Upper lobe of left lung (tissue), 6 donors: ENCODE data around the gene BANF1. TPM values are rescaled to one million over a fixed set of nuclear protein-coding genes. Genes with fewer than 3 reads are reported as not detected.

ENCODE experiments used
- ATAC-seq, 2 donors: fragments of 200-7000 bp; cut with Tn5 transposase; one replicate each; pipeline ENCODE4 v1.9.1; 2022; ENCODE audit warnings: mild to moderate bottlenecking in 2 of 2, moderate library complexity in 2 of 2; ENCODE audit not compliant: low FRiP score in 2 of 2
- DNase-seq, 2 donors: peaks; one replicate each; pipeline ENCODE4 v3.0.0-alpha.2; 2019 to 2020
- H3K27ac ChIP-seq, 4 donors: fragments of 200-600 bp; sonication (generic); one replicate each; pipeline ENCODE4 v1.5.1; 2016 to 2019
- H3K27me3 ChIP-seq, 4 donors: fragments of 200-600 bp; sonication (generic); one replicate each; pipeline ENCODE4 v1.5.1; 2017 to 2019
- H3K36me3 ChIP-seq, 4 donors: fragments of 200-600 bp; sonication (generic); one replicate each; pipeline ENCODE4 v1.5.1; 2016 to 2019
- H3K4me1 ChIP-seq, 4 donors: fragments of 200-600 bp; sonication (generic); one replicate each; pipeline ENCODE4 v1.5.1; 2018 to 2019
- H3K4me3 ChIP-seq, 4 donors: fragments of 200-600 bp; sonication (generic); one replicate each; pipeline ENCODE4 v1.5.1; 2017 to 2019; ENCODE audit warnings: mild to moderate bottlenecking in 2 of 4, moderate library complexity in 1 of 4
- H3K9me3 ChIP-seq, 4 donors: fragments of 200-600 bp; sonication (generic); one replicate each; pipeline ENCODE4 v1.5.1; 2018 to 2019
- EP300 ChIP-seq, 4 donors: sonication (generic); formaldehyde crosslinking; IDR thresholded peaks; one replicate each; pipeline ENCODE4 v1.5.1; 2017; ENCODE audit warnings: antibody characterized with exemption in 4 of 4, control low read depth in 2 of 4
- POLR2A ChIP-seq, 4 donors: fragments of 450-650 bp; IDR thresholded peaks; one replicate each; pipeline ENCODE4 v1.5.1; 2016 to 2017; ENCODE audit warnings: antibody characterized with exemption in 4 of 4, mild to moderate bottlenecking in 2 of 4
- POLR2AphosphoS5 ChIP-seq, 2 donors: sonication (generic); formaldehyde crosslinking; IDR thresholded peaks; one replicate each; pipeline ENCODE4 v1.5.1; 2017; ENCODE audit warnings: antibody characterized with exemption in 2 of 2
- WGBS, 2 donors: methylation state at CpG; one replicate each; pipeline ENCODE4 v1.1.5; 2017 to 2018; 5-methylcytosine and 5-hydroxymethylcytosine counted together
- total RNA-seq, 6 donors: library from RNA; depleted of rRNA in 4 of 6; stranded (reverse); fragments of >200 nt in 4 of 6; gene quantifications; one replicate each; pipeline versions ENCODE4 v1.1.0 to v1.2.1, GENCODE V29; 2016 to 2021
- TF ChIP-seq, protein P1 (sequence below), 6 experiments: fragments of 450-650 bp in 4 of 6; fragments of 200-600 bp in 2 of 6; sonication (generic) in 2 of 6; IDR thresholded peaks; one replicate each; pipeline ENCODE4 v1.5.1; 2016 to 2019; ENCODE audit warnings: antibody characterized with exemption in 6 of 6
- donor health status: DM: no; HTN: no; CAD: no; lungs with moderate emphysema.
- donor health status: DM: no; HTN: yes; CAD: no; lungs with severe emphysema.

The BANF1 gene
- total RNA-seq, 6 donors from 2014 or later: 32.5 to 201 (median 53.8) TPM

DNA sequence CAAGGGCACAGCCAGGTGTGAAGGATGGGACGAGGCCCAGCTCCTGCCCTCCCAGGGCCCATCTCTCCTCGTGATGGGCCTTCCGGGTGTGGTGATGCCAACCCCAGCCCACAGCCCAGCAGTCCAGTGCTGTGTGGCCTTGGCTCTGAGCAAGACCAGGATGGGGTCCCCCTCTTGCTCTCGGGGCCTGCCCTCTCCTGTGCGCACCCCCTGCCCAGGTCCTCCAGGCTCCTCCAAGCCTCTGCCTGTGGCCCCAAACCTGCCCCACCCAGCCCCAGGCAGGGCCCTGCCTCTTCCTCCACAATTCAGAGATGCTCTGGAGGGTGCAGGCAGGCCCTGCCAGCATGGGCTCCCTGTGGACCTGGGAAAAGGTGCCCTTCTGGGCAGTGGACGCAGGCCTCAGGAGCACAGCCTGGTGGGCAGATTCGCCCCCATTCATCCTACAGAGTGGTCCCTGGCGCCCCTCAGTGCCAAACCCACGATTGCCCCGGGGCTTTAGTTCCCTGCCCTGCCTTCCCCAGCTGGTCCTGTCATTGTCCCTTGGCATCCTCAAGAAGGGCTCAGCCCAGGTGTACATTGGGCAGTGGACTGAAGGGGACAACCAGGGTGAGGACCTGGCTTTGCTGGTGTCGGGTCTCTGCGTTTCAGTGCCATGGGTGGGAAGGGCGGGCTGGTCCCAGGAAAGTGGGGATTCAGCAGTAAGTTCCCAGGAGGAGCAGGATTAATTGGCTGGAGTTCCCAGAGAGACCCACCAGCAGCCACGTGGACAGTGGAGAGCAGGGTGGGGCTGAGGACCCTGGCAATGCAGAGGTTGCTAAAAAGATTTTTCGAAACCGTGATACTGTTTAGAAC lies 20.1 kb upstream of the BANF1 start:
- ATAC-seq: no peak
- TF ChIP-seq, protein P1, sequence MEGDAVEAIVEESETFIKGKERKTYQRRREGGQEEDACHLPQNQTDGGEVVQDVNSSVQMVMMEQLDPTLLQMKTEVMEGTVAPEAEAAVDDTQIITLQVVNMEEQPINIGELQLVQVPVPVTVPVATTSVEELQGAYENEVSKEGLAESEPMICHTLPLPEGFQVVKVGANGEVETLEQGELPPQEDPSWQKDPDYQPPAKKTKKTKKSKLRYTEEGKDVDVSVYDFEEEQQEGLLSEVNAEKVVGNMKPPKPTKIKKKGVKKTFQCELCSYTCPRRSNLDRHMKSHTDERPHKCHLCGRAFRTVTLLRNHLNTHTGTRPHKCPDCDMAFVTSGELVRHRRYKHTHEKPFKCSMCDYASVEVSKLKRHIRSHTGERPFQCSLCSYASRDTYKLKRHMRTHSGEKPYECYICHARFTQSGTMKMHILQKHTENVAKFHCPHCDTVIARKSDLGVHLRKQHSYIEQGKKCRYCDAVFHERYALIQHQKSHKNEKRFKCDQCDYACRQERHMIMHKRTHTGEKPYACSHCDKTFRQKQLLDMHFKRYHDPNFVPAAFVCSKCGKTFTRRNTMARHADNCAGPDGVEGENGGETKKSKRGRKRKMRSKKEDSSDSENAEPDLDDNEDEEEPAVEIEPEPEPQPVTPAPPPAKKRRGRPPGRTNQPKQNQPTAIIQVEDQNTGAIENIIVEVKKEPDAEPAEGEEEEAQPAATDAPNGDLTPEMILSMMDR (IDR thresholded peaks at IDR 0.05): no peak
- TF ChIP-seq EP300 (IDR thresholded peaks at IDR 0.05) (no peak), POLR2A (IDR thresholded peaks at IDR 0.05) (no peak), POLR2AphosphoS5 (IDR thresholded peaks at IDR 0.05) (no peak)
- 74 to 78% methylated on average over 6 to 15 of the region's 16 CpGs for WGBS, 2 donors
- Histone ChIP-seq H3K27ac (no peak overlapping the region), H3K27me3 (no peaks in the 10 kb centered on the region), H3K4me3 (no peak overlapping the region), H3K36me3 (peaks cover 11 to 29% (median 24%) of the 10 kb centered on the region in 4 donors), H3K4me1 (no peaks in the 10 kb centered on the region), H3K9me3 (no peaks in the 10 kb centered on the region)
- peak in 1 of 2 donors; percentile 66 for DNase-seq

DNA sequence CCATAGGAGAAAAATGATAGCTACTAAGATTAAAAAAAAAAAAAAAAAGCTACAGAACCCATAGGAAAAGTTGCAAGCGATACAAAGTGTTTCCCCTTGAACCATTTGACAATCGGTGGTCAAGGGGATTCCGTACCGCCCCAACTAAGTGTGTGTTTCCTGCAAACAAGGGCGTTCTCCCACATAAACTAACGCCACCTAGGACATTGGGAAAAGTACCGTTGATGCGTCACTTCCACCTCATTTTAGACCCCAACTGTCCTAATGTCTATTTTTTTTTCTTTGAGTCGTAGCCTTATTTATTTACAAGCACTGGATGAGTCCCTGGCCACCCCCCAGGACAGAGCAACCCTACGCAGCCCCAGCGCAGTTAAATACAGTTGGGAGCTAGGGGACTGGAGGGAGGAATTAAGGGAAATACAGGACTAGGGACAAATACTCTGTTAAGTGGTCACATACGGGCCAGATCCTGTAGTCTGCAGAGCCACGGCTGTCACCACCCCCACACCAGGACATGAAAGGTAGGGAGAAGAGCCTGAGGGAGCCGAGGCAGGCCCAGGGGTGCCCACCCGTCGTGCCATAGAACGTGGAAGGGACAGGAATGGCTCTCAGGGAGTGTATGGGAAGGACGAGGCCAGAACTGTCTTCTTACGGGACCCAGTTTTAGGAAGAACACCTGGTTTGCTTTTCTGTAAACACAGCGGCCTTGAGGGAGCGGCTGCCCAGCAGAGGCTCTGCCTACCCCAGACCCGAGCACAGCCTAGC lies 19.3 kb upstream of the BANF1 start:
- DNase-seq (peak in 1 of 2 donors; percentile 37), ATAC-seq (no peak)
- Histone ChIP-seq H3K4me1 (no peaks in the 10 kb centered on the region), H3K9me3 (no peaks in the 10 kb centered on the region), H3K27me3 (no peaks in the 10 kb centered on the region), H3K4me3 (no peak overlapping the region), H3K36me3 (peaks cover 9 to 21% (median 16%) of the 10 kb centered on the region in 4 donors), H3K27ac (no peak overlapping the region)
- TF ChIP-seq EP300 (IDR thresholded peaks at IDR 0.05): no peak
- TF ChIP-seq, protein P1 (IDR thresholded peaks at IDR 0.05): no peak
- no peak for TF ChIP-seq POLR2AphosphoS5 (IDR thresholded peaks at IDR 0.05)
- TF ChIP-seq POLR2A (IDR thresholded peaks at IDR 0.05): no peak
- WGBS, 2 donors: 77 to 86% methylated on average over 20 to 21 of the region's 22 CpGs

DNA sequence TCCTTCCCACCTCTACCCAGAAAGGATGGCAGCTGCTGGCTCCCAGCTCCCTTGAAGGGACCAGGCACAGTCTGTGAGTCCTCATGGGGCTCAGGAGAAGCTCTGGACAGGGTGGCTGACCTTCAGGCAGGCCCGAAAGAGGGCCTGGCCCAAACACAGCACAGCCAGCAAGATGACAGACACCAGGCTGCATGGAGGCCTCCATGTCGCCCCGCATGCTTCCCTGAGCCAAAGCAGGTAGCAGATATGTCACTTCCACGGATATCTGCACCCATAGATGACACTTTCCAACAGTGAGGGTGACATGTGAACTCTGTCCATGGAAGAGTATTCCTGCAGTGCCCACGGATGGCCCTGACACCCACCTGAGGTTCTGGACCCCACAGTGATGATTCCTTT lies 18.7 kb upstream of the BANF1 start:
- Histone ChIP-seq H3K36me3 (peaks cover 4 to 15% (median 10%) of the 10 kb centered on the region in 4 donors), H3K4me1 (no peaks in the 10 kb centered on the region), H3K9me3 (no peaks in the 10 kb centered on the region), H3K4me3 (no peak overlapping the region), H3K27me3 (no peaks in the 10 kb centered on the region), H3K27ac (no peak overlapping the region)
- no peak for TF ChIP-seq EP300 (IDR thresholded peaks at IDR 0.05)
- no peak for TF ChIP-seq POLR2AphosphoS5 (IDR thresholded peaks at IDR 0.05)
- TF ChIP-seq, protein P1 (IDR thresholded peaks at IDR 0.05): no peak
- TF ChIP-seq POLR2A (IDR thresholded peaks at IDR 0.05): no peak
- ATAC-seq (no peak), DNase-seq (no peak)
- WGBS, 2 donors: 85% methylated on average over 5 of the region's 5 CpGs; no CpG with 5 or more reads in 1 of the 2 donors

DNA sequence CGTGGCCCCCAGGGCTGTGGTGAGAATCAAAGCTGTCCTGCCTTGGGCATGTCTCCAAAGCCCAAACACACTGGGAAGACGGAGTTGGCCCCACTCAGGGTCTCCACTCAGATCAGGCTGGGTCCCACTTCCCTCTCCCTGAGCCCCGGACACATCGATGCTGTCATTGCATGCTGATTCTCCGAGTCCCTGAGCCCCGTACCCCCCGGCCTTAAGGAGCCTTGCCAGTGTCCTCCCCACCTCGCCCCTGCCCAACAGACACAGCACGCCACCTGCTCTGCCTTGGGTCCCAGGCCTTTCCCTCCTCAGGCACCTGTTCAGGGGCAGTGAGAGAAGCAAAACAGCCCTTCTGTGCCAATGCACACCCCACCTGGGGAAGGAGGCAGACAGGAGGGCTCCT lies 15.0 kb upstream of the BANF1 start:
- peaks cover 0 to 3% (median 0%) of the 10 kb centered on the region in 4 donors for H3K36me3 ChIP-seq
- no peak overlapping the region for H3K27ac ChIP-seq

More for the DNA sequence above, 15.0 kb upstream of the BANF1 start:
- no peaks in the 10 kb centered on the region for H3K9me3 ChIP-seq
- ATAC-seq (no peak), DNase-seq (no peak)
- no peaks in the 10 kb centered on the region for H3K27me3 ChIP-seq
- WGBS, 2 donors: 83 to 87% methylated on average over 8 to 9 of the region's 9 CpGs
- no peaks in the 10 kb centered on the region for H3K4me1 ChIP-seq
- no peak for TF ChIP-seq EP300 (IDR thresholded peaks at IDR 0.05)
- no peak for TF ChIP-seq POLR2AphosphoS5 (IDR thresholded peaks at IDR 0.05)
- no peak for TF ChIP-seq POLR2A (IDR thresholded peaks at IDR 0.05)
- TF ChIP-seq, protein P1 (IDR thresholded peaks at IDR 0.05): no peak
- H3K4me3 ChIP-seq: no peak overlapping the region
